ENCODE measurements around the gene PDE2A. TPM values are rescaled to one million over a fixed set of nuclear protein-coding genes. Genes with fewer than 3 reads are reported as not detected.

PDE2A gene
- total and polyA plus RNA-seq, 2 donors (not counting 3 experiments of a cell fraction or from before 2014, with no cell fraction given), result 14.8 to 16.8 TPM

DNA sequence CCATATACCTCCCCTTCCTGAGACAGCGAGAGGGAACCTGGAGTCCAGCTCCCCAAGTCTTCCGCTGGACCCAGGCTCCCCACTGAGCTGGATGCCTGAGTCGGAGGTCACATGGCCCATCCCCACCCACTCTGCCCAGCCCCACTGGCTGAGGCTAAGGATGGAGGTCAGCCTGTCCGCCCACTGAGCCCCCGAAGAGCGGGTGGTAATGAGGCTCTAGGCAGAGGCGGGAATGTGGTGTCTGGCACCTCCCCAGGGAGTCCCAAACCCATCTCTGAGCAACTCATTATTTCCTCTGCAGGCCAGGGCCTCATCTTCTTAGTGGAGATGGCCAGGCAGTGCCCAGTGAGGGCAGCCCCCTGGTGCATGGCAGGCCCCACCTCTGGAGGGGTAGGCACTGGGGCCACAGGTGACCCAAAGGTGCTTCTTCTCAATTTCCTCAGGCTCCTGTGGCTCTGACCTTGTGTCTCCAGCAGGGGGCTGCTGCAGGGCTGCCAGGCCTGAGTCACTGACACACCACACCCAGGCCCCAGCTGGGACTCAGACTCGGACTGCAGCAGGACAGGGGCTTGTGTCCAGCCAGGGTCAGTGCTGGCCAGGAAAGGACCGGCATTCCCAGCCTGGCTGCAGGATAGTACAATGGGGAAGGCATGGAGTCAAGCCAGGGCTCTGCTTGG, 10.2 kb upstream of the PDE2A start:
- no peaks in the 10 kb centered on the region for H3K4me1 ChIP-seq (ENCODE audit: control insufficient read depth, extremely low read depth, insufficient read depth, low read length)
- BruUV-seq (replicated peaks), result no TSS peak
- CTCF ChIA-PET, result interaction anchor here (0.5 to 13.1 kb wide), 63 partner anchors 8 to 1232 kb away, joined by 3 to 339 read pairs (median 5); partner anchors contain the start of genes PDE2A and STARD10
- H3K4me3 ChIP-seq (replicated peaks in 1 of 3; ENCODE audit: insufficient read depth in 1 of 3, low read depth in 1 of 3, low read length in 3 of 3), result no peak overlapping the region
- intact Hi-C loops (cut with micrococcal nuclease), result loop anchor here (1.0 kb wide), 3 partner anchors 202 to 605 kb away; no protein-coding TSS in a partner anchor
- no peaks in the 10 kb centered on the region for H3K79me2 ChIP-seq (ENCODE audit: control insufficient read depth, insufficient read depth, low read length)
- H3K36me3 ChIP-seq (ENCODE audit: control insufficient read depth in 2 of 2, extremely low read depth in 1 of 2, insufficient read depth in 2 of 2, low read length in 2 of 2), result peaks cover under 1 to 21% of the 10 kb centered on the region in 2 experiments
- no peak overlapping the region for H3K27ac ChIP-seq (ENCODE audit: insufficient read depth, low read depth, low read length)
- POLR2A ChIA-PET, result interaction anchor here (0.6 kb wide), 1 partner anchor 448 kb away, joined by 12 read pairs; no protein-coding TSS in a partner anchor
- no peaks in the 10 kb centered on the region for H3K9me3 ChIP-seq (replicated peaks; ENCODE audit: control insufficient read depth, insufficient read depth, low read length)
- H3K9ac ChIP-seq (replicated peaks; ENCODE audit: extremely low read depth, insufficient read depth, low read length), result no peak overlapping the region
- DNase-seq (ENCODE audit: low read depth, low spot score) (peak; percentile 50), FAIRE-seq (peak; percentile 73)
- no peak overlapping the region for H3K4me2 ChIP-seq (ENCODE audit: insufficient read depth, low read length)
- no peaks in the 10 kb centered on the region for H3K27me3 ChIP-seq (ENCODE audit: control insufficient read depth in 2 of 2, insufficient read depth in 2 of 2, low read length in 2 of 2)
- no peaks in the 10 kb centered on the region for H3K9me1 ChIP-seq (replicated peaks; ENCODE audit: control insufficient read depth, extremely low read depth, insufficient read depth, low read length)
- dilution Hi-C loops (cut with MboI; ENCODE audit: extremely low pct_ligation_motif_present, low sequenced_read_pairs), result no loop called here
- H4K20me1 ChIP-seq (replicated peaks; ENCODE audit: control insufficient read depth, extremely low read depth, insufficient read depth, low read length), result no peaks in the 10 kb centered on the region
- H2AFZ ChIP-seq (ENCODE audit: low read depth, low read length), result no peak overlapping the region
- TF ChIP-seq EZH2 (IDR thresholded peaks at IDR 0.05; ENCODE audit: borderline replicate concordance, low read depth, low read length, severe bottlenecking) (no peak), CTCF (IDR thresholded peaks at IDR 0.05; ENCODE audit: extremely low read depth in 1 of 2, insufficient read depth in 1 of 2, low read depth in 1 of 2, low read length in 2 of 2) (peak; percentile 66 to 77)

DNA sequence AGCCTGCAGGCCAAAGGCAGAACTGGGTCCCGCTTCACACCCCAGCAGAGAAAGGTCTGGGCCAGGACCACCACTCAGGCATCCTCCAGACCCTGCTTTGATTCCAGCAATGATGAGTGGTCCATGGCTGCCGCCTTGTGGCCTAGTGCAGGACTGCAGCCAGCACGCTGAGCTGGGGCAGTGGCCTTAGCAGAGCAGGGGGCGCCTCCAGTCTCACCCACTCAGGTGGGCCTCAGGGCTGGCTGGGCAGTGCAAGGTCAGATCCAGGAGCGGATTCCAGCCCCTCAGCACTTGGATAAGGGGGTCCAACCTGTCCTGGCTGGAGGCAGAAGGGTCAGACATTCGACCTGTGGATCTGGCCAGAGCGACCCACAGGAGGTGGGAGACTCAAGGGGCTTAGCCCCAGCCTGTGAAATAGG, 9.6 kb upstream of the PDE2A start:
- H3K36me3 ChIP-seq (ENCODE audit: control insufficient read depth in 2 of 2, extremely low read depth in 1 of 2, insufficient read depth in 2 of 2, low read length in 2 of 2), result peaks cover 0 to 18% of the 10 kb centered on the region in 2 experiments
- H3K4me2 ChIP-seq (ENCODE audit: insufficient read depth, low read length), result no peak overlapping the region
- TF ChIP-seq JUN (IDR thresholded peaks at IDR 0.05; ENCODE audit: borderline replicate concordance, insufficient read depth, insufficient read length, low read depth) (no peak), CTCF (IDR thresholded peaks at IDR 0.05; ENCODE audit: extremely low read depth in 1 of 2, insufficient read depth in 1 of 2, low read depth in 1 of 2, low read length in 2 of 2) (peak; percentile 97)
- H3K9me1 ChIP-seq (replicated peaks; ENCODE audit: control insufficient read depth, extremely low read depth, insufficient read depth, low read length), result no peaks in the 10 kb centered on the region
- H3K4me1 ChIP-seq (ENCODE audit: control insufficient read depth, extremely low read depth, insufficient read depth, low read length), result no peaks in the 10 kb centered on the region
- ChIA-PET POLR2A (interaction anchor here (0.6 kb wide), 1 partner anchor 448 kb away, joined by 12 read pairs; no protein-coding TSS in a partner anchor), CTCF (interaction anchor here (0.5 to 13.1 kb wide), 59 partner anchors 8 to 652 kb away, joined by 3 to 339 read pairs (median 5); partner anchors contain the start of genes PDE2A and STARD10)
- H3K9me3 ChIP-seq (replicated peaks; ENCODE audit: control insufficient read depth, insufficient read depth, low read length), result no peaks in the 10 kb centered on the region
- H2AFZ ChIP-seq (ENCODE audit: low read depth, low read length), result no peak overlapping the region
- peaks cover 0 to 2% of the 10 kb centered on the region in 2 experiments for H3K27me3 ChIP-seq (ENCODE audit: control insufficient read depth in 2 of 2, insufficient read depth in 2 of 2, low read length in 2 of 2)
- no peaks in the 10 kb centered on the region for H4K20me1 ChIP-seq (replicated peaks; ENCODE audit: control insufficient read depth, extremely low read depth, insufficient read depth, low read length)
- H3K4me3 ChIP-seq (replicated peaks in 1 of 3; ENCODE audit: insufficient read depth in 1 of 3, low read depth in 1 of 3, low read length in 3 of 3), result no peak overlapping the region
- intact Hi-C loops (cut with micrococcal nuclease), result loop anchor here (1.0 to 2.0 kb wide), 8 partner anchors 41 to 606 kb away; no protein-coding TSS in a partner anchor
- H3K79me2 ChIP-seq (ENCODE audit: control insufficient read depth, insufficient read depth, low read length), result no peaks in the 10 kb centered on the region
- no peak overlapping the region for H3K9ac ChIP-seq (replicated peaks; ENCODE audit: extremely low read depth, insufficient read depth, low read length)
- dilution Hi-C loops (cut with MboI; ENCODE audit: extremely low pct_ligation_motif_present, low sequenced_read_pairs), result no loop called here
- H3K27ac ChIP-seq (ENCODE audit: insufficient read depth, low read depth, low read length), result no peak overlapping the region
- FAIRE-seq (peak; percentile 78), DNase-seq (ENCODE audit: low read depth, low spot score) (peak; percentile 54)
- no TSS peak for BruUV-seq (replicated peaks)

All from endothelial cell of umbilical vein (primary cell).